AG09309 (cell line): ENCODE measurements around the gene DHRS4L2.

Experiments used
- DNase-seq: peaks from one replicate; pipeline ENCODE4 v3.0.0-alpha.2; 2010; ENCODE audit warnings: low read depth
- H3K4me3 ChIP-seq: 2 replicates; pipeline ENCODE4 v1.5.1; 2011; ENCODE audit warnings: mild to moderate bottlenecking, low read depth, low read length, moderate library complexity; ENCODE audit not compliant: control insufficient read depth
- TF ChIP-seq, protein P1 (sequence below): IDR thresholded peaks from 2 replicates; pipeline ENCODE4 v1.5.1; 2011; ENCODE audit warnings: mild to moderate bottlenecking, low read depth, low read length, inconsistent platforms; ENCODE audit not compliant: insufficient read depth, control insufficient read depth; ENCODE audit errors: missing control alignments

Gene DHRS4L2

DNA sequence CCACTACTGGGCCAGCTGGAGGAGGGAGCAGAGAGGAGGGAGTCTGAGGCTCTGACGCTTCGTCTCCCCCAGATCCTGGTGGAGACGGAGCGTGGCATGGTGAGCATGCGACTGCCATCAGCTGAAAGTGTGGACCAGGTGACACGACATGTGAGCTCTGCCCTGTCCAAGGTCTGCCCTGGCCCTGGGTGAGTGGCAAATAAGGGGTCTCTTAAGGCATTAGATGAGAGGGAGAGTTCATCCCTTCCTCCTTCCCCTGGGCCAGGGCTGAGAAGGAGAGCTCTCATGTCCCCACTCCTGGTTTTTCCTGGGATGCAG lies 65.6 kb downstream of the DHRS4L2 start:
- no peak overlapping the region for H3K4me3 ChIP-seq
- DNase-seq, result no peak
- TF ChIP-seq, protein P1, sequence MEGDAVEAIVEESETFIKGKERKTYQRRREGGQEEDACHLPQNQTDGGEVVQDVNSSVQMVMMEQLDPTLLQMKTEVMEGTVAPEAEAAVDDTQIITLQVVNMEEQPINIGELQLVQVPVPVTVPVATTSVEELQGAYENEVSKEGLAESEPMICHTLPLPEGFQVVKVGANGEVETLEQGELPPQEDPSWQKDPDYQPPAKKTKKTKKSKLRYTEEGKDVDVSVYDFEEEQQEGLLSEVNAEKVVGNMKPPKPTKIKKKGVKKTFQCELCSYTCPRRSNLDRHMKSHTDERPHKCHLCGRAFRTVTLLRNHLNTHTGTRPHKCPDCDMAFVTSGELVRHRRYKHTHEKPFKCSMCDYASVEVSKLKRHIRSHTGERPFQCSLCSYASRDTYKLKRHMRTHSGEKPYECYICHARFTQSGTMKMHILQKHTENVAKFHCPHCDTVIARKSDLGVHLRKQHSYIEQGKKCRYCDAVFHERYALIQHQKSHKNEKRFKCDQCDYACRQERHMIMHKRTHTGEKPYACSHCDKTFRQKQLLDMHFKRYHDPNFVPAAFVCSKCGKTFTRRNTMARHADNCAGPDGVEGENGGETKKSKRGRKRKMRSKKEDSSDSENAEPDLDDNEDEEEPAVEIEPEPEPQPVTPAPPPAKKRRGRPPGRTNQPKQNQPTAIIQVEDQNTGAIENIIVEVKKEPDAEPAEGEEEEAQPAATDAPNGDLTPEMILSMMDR, result no peak

- H3K4me3 ChIP-seq, result no peak overlapping the region
- TF ChIP-seq, protein P1, result no peak
Measured at GRCh38 chr14:24054646-24055045, 65.9 kb downstream of the DHRS4L2 start.

More at GRCh38 chr14:24054646-24055045, 65.9 kb downstream of the DHRS4L2 start:
- no peak for DNase-seq
